Measurements from ENCODE around the gene DLG2.

- TF ChIP-seq CTCF (conservative IDR thresholded peaks at IDR 0.05; ENCODE audit: low read length) (no peak), EZH2phosphoT487 (IDR thresholded peaks at IDR 0.05; ENCODE audit: borderline replicate concordance, low read depth, low read length) (no peak)
Measured at GRCh38 chr11:83543706-83544439, 2083.3 kb downstream of the DLG2 start.
